Measurements from ENCODE around the gene PPID. TPM values are rescaled to one million over a fixed set of nuclear protein-coding genes. Genes with fewer than 3 reads are reported as not detected.

Gene PPID
- 45.7 and 65.2 TPM in 2 replicates for polyA plus RNA-seq
- 22.9 and 27.6 TPM in 2 replicates for polyA minus RNA-seq

- no peaks in the 10 kb centered on the region for H3K9me2 ChIP-seq (ENCODE audit: insufficient read depth, low read length)
- peak within 1 kb of the TSS; percentile 94 for H2AFZ ChIP-seq (ENCODE audit: low read depth, low read length)
- peak within 1 kb of the TSS; percentile 86 for H3K4me3 ChIP-seq (ENCODE audit: low read length)
- no peaks in the 10 kb centered on the region for H3K36me3 ChIP-seq (ENCODE audit: insufficient read depth, low read length)
- no peaks in the 10 kb centered on the region for H3K9me3 ChIP-seq (ENCODE audit: low read length)
- peak within 1 kb of the TSS; percentile 92 for H3K4me2 ChIP-seq (ENCODE audit: low read length)
- peak within 1 kb of the TSS; percentile 76 for H3K27ac ChIP-seq (ENCODE audit: low read length)
- peaks cover 17% of the 10 kb centered on the region for H3K79me2 ChIP-seq (replicated peaks; ENCODE audit: insufficient read depth, low read length)
- no peaks in the 10 kb centered on the region for H3K27me3 ChIP-seq (ENCODE audit: insufficient read depth, low read depth, low read length)
- peak within 1 kb of the TSS; percentile 80 for H3K9ac ChIP-seq (ENCODE audit: low read length)
- TF ChIP-seq RAD21 (conservative IDR thresholded peaks at IDR 0.05) (peak; percentile 25), MXI1 (conservative IDR thresholded peaks at IDR 0.05; ENCODE audit: poor library complexity, severe bottlenecking) (peak; percentile 99), TAF1 (IDR thresholded peaks at IDR 0.05; ENCODE audit: low read depth) (no peak), POLR2AphosphoS5 (IDR thresholded peaks at IDR 0.05) (peak; percentile 65), EP300 (conservative IDR thresholded peaks at IDR 0.05; ENCODE audit: poor library complexity, severe bottlenecking) (no peak), SMC3 (conservative IDR thresholded peaks at IDR 0.05; ENCODE audit: poor library complexity) (peak; percentile 36), EZH2 (IDR thresholded peaks at IDR 0.05; ENCODE audit: borderline replicate concordance, insufficient read depth, low read length, poor library complexity, severe bottlenecking) (no peak), REST (IDR thresholded peaks at IDR 0.05; ENCODE audit: borderline replicate concordance) (no peak), CTCF (IDR thresholded peaks at IDR 0.05; ENCODE audit: poor library complexity, severe bottlenecking) (no peak)
- no peaks in the 10 kb centered on the region for H3F3A ChIP-seq (ENCODE audit: insufficient read depth, low read length, poor library complexity, severe bottlenecking)
- no peaks in the 10 kb centered on the region for H4K20me1 ChIP-seq (ENCODE audit: insufficient read depth)
Measured at GRCh38 chr4:158722917-158723793, at the start of gene PPID. Gene PPID (minus strand): TSS chr4:158723396. CDS start chr4:158723288, 108 bp downstream.

- Histone ChIP-seq H2AFZ (ENCODE audit: low read depth, low read length) (no peak overlapping the region), H3K9me2 (ENCODE audit: insufficient read depth, low read length) (no peaks in the 10 kb centered on the region), H3K9me3 (ENCODE audit: low read length) (no peaks in the 10 kb centered on the region), H3K79me2 (replicated peaks; ENCODE audit: insufficient read depth, low read length) (peaks cover 89% of the 10 kb centered on the region), H3K36me3 (ENCODE audit: insufficient read depth, low read length) (no peaks in the 10 kb centered on the region), H4K20me1 (ENCODE audit: insufficient read depth) (peaks cover 6% of the 10 kb centered on the region), H3K4me2 (ENCODE audit: low read length) (peak overlapping the region; percentile 85), H3K9ac (ENCODE audit: low read length) (no peak overlapping the region), H3K27me3 (ENCODE audit: insufficient read depth, low read depth, low read length) (no peaks in the 10 kb centered on the region), H3K27ac (ENCODE audit: low read length) (no peak overlapping the region), H3F3A (ENCODE audit: insufficient read depth, low read length, poor library complexity, severe bottlenecking) (no peaks in the 10 kb centered on the region), H3K4me3 (ENCODE audit: low read length) (peak overlapping the region; percentile 92)
- TF ChIP-seq SMC3 (conservative IDR thresholded peaks at IDR 0.05; ENCODE audit: poor library complexity): no peak
- TF ChIP-seq RAD21 (conservative IDR thresholded peaks at IDR 0.05): no peak
- TF ChIP-seq REST (IDR thresholded peaks at IDR 0.05; ENCODE audit: borderline replicate concordance): no peak
- no peak for TF ChIP-seq MXI1 (conservative IDR thresholded peaks at IDR 0.05; ENCODE audit: poor library complexity, severe bottlenecking)
- no peak for TF ChIP-seq CTCF (IDR thresholded peaks at IDR 0.05; ENCODE audit: poor library complexity, severe bottlenecking)
- TF ChIP-seq TAF1 (IDR thresholded peaks at IDR 0.05; ENCODE audit: low read depth): no peak
- no peak for TF ChIP-seq EP300 (conservative IDR thresholded peaks at IDR 0.05; ENCODE audit: poor library complexity, severe bottlenecking)
- TF ChIP-seq POLR2AphosphoS5 (IDR thresholded peaks at IDR 0.05): no peak
Measured at GRCh38 chr4:158771776-158772175, 48.6 kb upstream of the PPID start.

Measured in neural cell (in vitro differentiated cells).